ENCODE data around the gene DYNC1I1.

GRCh38 chr7:95957510-95957909 is 185.2 kb downstream of the DYNC1I1 start:
- TF ChIP-seq POLR2A (IDR thresholded peaks at IDR 0.05; ENCODE audit: low read depth, low read length) = no peak
- TF ChIP-seq CTCF (IDR thresholded peaks at IDR 0.05; ENCODE audit: extremely low read depth in 1 of 2, insufficient read depth in 1 of 2, low read depth in 1 of 2, low read length in 2 of 2) = no peak
- no peak for TF ChIP-seq POLR2AphosphoS5 (IDR thresholded peaks at IDR 0.05; ENCODE audit: insufficient read depth, low read depth, low read length)
- TF ChIP-seq MAX (IDR thresholded peaks at IDR 0.05; ENCODE audit: insufficient read depth, insufficient read length) = no peak
- TF ChIP-seq EZH2 (IDR thresholded peaks at IDR 0.05; ENCODE audit: borderline replicate concordance, low read depth, low read length, severe bottlenecking) = no peak
